Adrenal gland (tissue), 12 donors: ENCODE measurements around the gene TEX11. TPM values are rescaled to one million over a fixed set of nuclear protein-coding genes. Genes with fewer than 3 reads are reported as not detected.
"Not testable (repeated sequence)": the region's sequence is repeated elsewhere in the genome, so short reads cannot be mapped to it uniquely, and the experiment has no call there.

ENCODE experiments used
- DNase-seq, 7 donors: peaks; one replicate each; pipeline ENCODE4 v3.0.0-alpha.2; 2019 to 2020
- H3K27ac ChIP-seq, 5 donors: fragments of 200-600 bp; sonication (generic) in 4 of 5; 1 replicate in 3 of 5; 2 replicates in 2 of 5; pipeline versions ENCODE4 v1.5.1 to v1.8.0; 2016 to 2020; ENCODE audit warnings: mild to moderate bottlenecking in 1 of 5
- H3K27me3 ChIP-seq: fragments of 200-600 bp; 2 replicates; pipeline ENCODE4 v1.8.0; 2021
- H3K36me3 ChIP-seq, 2 donors: fragments of 200-600 bp; replicated peaks in 1 of 2; 1 replicate in 1 of 2; 2 replicates in 1 of 2; pipeline versions ENCODE4 v1.5.1 to v1.8.0; 2018 to 2022
- H3K4me1 ChIP-seq, 2 donors: fragments of 200-600 bp; replicated peaks in 1 of 2; 1 replicate in 1 of 2; 2 replicates in 1 of 2; pipeline versions ENCODE4 v1.5.1 to v1.8.0; 2018 to 2021
- H3K4me3 ChIP-seq, 4 donors: fragments of 200-600 bp; sonication (generic) in 3 of 4; one replicate each; pipeline ENCODE4 v1.5.1; 2016 to 2018
- H3K9me3 ChIP-seq, 3 donors: fragments of 200-600 bp; sonication (generic) in 1 of 3; replicated peaks in 1 of 3; 1 replicate in 2 of 3; 2 replicates in 1 of 3; pipeline versions ENCODE4 v1.5.1 to v1.8.0; 2016 to 2021
- POLR2A ChIP-seq, 2 donors: fragments of 450-650 bp; IDR thresholded peaks; one replicate each; pipeline ENCODE4 v1.6.1; 2017; ENCODE audit warnings: antibody characterized with exemption in 2 of 2, mild to moderate bottlenecking in 2 of 2, moderate library complexity in 1 of 2
- WGBS, 4 donors: extraction: QIAGEN DNeasy Blood & Tissue Kit in 2 of 4; methylation state at CpG; one replicate each; pipeline versions ENCODE4 v1.1.5 to v1.1.7; 2013 to 2017; 5-methylcytosine and 5-hydroxymethylcytosine counted together
- intact Hi-C, 2 donors: fragments of 100-400 bp; cut with DNase I; formaldehyde crosslinking; loops; one replicate each; pipeline versions ENCODE4 v1.14.1 to v1.15.0; 2022 to 2023
- polyA plus RNA-seq, 3 donors: library from polyadenylated mRNA; stranded (reverse); fragments of 200-250 nt in 2 of 3; fragments of 350-450 nt in 1 of 3; fragmentation: Illumina TruSeq in 1 of 3; extraction: RNeasy Lipid Tissue Mini Kit (QIAGEN cat#74804) in 1 of 3; gene quantifications; one replicate each; pipeline ENCODE4 v1.2.3, GENCODE V29; 2013 to 2014
- total RNA-seq, 9 donors: library from RNA; depleted of rRNA in 4 of 9; stranded (reverse); fragments of >200 nt in 4 of 9; fragments of 120-200 nt in 1 of 9; fragmentation: NEBNext Ultra II Directional in 1 of 9; extraction: Animal tissue kit (Norgen Biotek cat#: 25700) in 1 of 9; gene quantifications; one replicate each; pipeline versions ENCODE4 v1.1.0 to v1.2.4, GENCODE V29; 2013 to 2023
- TF ChIP-seq, protein P1 (sequence below), 6 experiments: fragments of 450-650 bp in 4 of 6; fragments of 200-600 bp in 2 of 6; sonication (generic) in 1 of 6; IDR thresholded peaks; 1 replicate in 5 of 6; 2 replicates in 1 of 6; pipeline versions ENCODE4 v1.5.1 to v1.8.0; 2016 to 2021; ENCODE audit warnings: antibody characterized with exemption in 6 of 6, mild to moderate bottlenecking in 2 of 6, moderate library complexity in 1 of 6
- donor health status: healthy with polysubstance abuse.
- donor health status: Bipolar disorder and iron deficiency.
- donor health status: DM: yes; HTN: yes; CAD: no.
- donor health status: DM: no; HTN: no; CAD: no.
- donor health status: DM: no; HTN: no; CAD: no.
- donor health status: DM: yes; HTN: yes; CAD: no.

Gene TEX11
- total and polyA plus RNA-seq, 12 donors = 0.13 TPM; not detected in 11

- H3K9me3 ChIP-seq = no peaks in the 10 kb centered on the region
- H3K27ac ChIP-seq = no peak overlapping the region
- TF ChIP-seq POLR2A (IDR thresholded peaks at IDR 0.05) = no peak
- TF ChIP-seq, protein P1, sequence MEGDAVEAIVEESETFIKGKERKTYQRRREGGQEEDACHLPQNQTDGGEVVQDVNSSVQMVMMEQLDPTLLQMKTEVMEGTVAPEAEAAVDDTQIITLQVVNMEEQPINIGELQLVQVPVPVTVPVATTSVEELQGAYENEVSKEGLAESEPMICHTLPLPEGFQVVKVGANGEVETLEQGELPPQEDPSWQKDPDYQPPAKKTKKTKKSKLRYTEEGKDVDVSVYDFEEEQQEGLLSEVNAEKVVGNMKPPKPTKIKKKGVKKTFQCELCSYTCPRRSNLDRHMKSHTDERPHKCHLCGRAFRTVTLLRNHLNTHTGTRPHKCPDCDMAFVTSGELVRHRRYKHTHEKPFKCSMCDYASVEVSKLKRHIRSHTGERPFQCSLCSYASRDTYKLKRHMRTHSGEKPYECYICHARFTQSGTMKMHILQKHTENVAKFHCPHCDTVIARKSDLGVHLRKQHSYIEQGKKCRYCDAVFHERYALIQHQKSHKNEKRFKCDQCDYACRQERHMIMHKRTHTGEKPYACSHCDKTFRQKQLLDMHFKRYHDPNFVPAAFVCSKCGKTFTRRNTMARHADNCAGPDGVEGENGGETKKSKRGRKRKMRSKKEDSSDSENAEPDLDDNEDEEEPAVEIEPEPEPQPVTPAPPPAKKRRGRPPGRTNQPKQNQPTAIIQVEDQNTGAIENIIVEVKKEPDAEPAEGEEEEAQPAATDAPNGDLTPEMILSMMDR (IDR thresholded peaks at IDR 0.05) = no peak
- no peaks in the 10 kb centered on the region for H3K36me3 ChIP-seq
- H3K27me3 ChIP-seq = peaks cover 14% of the 10 kb centered on the region
- H3K4me3 ChIP-seq = no peak overlapping the region
- intact Hi-C loops = no loop called here
- no peaks in the 10 kb centered on the region for H3K4me1 ChIP-seq
- DNase-seq = no peak
Measured at GRCh38 chrX:70527053-70527452, 381.5 kb downstream of the TEX11 start.

DNA sequence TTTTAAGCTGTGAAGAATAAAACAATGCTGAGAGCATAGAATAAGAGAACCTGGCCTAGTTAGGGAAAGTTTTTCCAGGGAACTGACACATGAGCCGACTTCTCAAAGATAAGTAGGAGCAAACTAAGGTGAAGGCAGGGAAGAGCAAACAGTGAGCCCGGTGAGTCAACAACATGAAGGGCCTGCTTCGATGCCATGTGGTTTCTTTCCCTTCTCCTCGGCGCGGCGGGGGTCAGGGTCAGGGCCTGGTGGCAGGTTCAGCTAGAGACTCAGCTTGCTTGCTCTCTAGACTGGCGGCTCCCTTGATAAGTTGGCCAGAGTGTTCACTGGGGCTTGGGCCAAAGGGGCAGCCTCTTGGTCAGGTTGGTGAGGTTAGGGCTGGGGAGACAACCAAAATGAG lies 382.8 kb downstream of the TEX11 start:
- 37 to 64% (median 51%) methylated on average over 3 to 8 of the region's 8 CpGs for WGBS, 4 donors

GRCh38 chrX:70515692-70516091 lies 392.8 kb downstream of the TEX11 start:
- H3K4me1 ChIP-seq, H3K27me3 ChIP-seq, H3K27ac ChIP-seq, DNase-seq, H3K9me3 ChIP-seq, H3K36me3 ChIP-seq, intact Hi-C loops, H3K4me3 ChIP-seq: not testable (repeated sequence)
- 50 to 83% (median 65%) methylated on average over 1 of the region's 1 CpG for WGBS, 4 donors

More for the DNA sequence above, 382.8 kb downstream of the TEX11 start:
- Histone ChIP-seq H3K36me3 (no peaks in the 10 kb centered on the region), H3K27me3 (peaks cover 26% of the 10 kb centered on the region), H3K4me3 (no peak overlapping the region), H3K9me3 (no peaks in the 10 kb centered on the region), H3K27ac (no peak overlapping the region), H3K4me1 (no peaks in the 10 kb centered on the region)
- intact Hi-C loops = no loop called here
- DNase-seq = peak in 6 of 7 donors; percentile 21 to 49 (median 38)
- no peak for TF ChIP-seq POLR2A (IDR thresholded peaks at IDR 0.05)
- TF ChIP-seq, protein P1 (IDR thresholded peaks at IDR 0.05) = no peak

- H3K27me3 ChIP-seq, H3K4me1 ChIP-seq, H3K4me3 ChIP-seq, DNase-seq, H3K36me3 ChIP-seq, H3K27ac ChIP-seq, H3K9me3 ChIP-seq, intact Hi-C loops: not testable (repeated sequence)
- WGBS, 4 donors = 85 to 94% (median 90%) methylated on average over 4 of the region's 4 CpGs
Measured at GRCh38 chrX:70515270-70515669, 393.2 kb downstream of the TEX11 start.

DNA sequence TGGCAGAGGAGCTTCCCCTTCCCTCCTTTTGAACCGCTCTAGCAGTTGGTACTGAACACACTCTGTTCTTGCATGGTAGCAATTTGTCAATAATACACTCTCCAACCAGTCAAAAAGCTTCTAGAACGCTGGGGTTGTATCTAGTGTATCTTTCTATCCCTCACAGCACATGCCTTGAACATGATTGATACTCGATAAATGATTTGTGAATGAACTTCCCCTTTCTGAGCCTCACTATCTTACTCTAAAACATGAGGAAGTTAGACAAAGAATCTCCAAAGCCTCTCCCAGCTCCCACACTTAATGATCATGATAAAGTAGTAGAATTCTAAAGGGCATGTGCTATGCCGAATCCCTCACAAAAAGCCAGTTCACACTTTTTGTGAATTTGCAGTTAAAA lies 399.4 kb downstream of the TEX11 start:
- no peak overlapping the region for H3K27ac ChIP-seq
- TF ChIP-seq POLR2A (IDR thresholded peaks at IDR 0.05) = no peak
- TF ChIP-seq, protein P1 (IDR thresholded peaks at IDR 0.05) = no peak
- no peaks in the 10 kb centered on the region for H3K36me3 ChIP-seq
- H3K9me3 ChIP-seq = no peaks in the 10 kb centered on the region
- peaks cover 15% of the 10 kb centered on the region for H3K27me3 ChIP-seq
- 55 to 76% (median 64%) methylated on average over 3 to 4 of the region's 4 CpGs for WGBS, 4 donors
- intact Hi-C loops = no loop called here
- no peaks in the 10 kb centered on the region for H3K4me1 ChIP-seq
- H3K4me3 ChIP-seq = no peak overlapping the region
- no peak for DNase-seq
